ENCODE results near the gene PLEKHB1.

The PLEKHB1 gene

GRCh38 chr11:73645972-73646631 is at the start of gene PLEKHB1:
TSS of gene PLEKHB1 (plus strand) at chr11:73646581. CDS start at chr11:73646609, 28 bp downstream.
- no peak for DNase-seq

- no peak for DNase-seq
These were observed 48.9 kb upstream of the PLEKHB1 start for GRCh38 chr11:73597336-73597955.

GRCh38 chr11:73597956-73598718 is 48.2 kb upstream of the PLEKHB1 start, which contains the start of gene FAM168A:
TSS of gene FAM168A (minus strand) at chr11:73598112. CDS start at chr11:73468474, 129,638 bp downstream.
- DNase-seq: peak; percentile 96

- DNase-seq: no peak
These were observed 47.5 kb upstream of the PLEKHB1 start for GRCh38 chr11:73598719-73599379.

GRCh38 chr11:73612601-73613140 is 33.7 kb upstream of the PLEKHB1 start:
- no peak for DNase-seq

GRCh38 chr11:73614591-73614990 is 31.8 kb upstream of the PLEKHB1 start:
- DNase-seq: no peak

- DNase-seq: no peak
These were observed 23.3 kb upstream of the PLEKHB1 start for GRCh38 chr11:73622926-73623593.

- DNase-seq: no peak
These were observed 22.7 kb upstream of the PLEKHB1 start for GRCh38 chr11:73623686-73624085.

GRCh38 chr11:73625696-73626318 is 20.6 kb upstream of the PLEKHB1 start:
- DNase-seq: peak; percentile 83

- DNase-seq: no peak
These were observed 16.5 kb upstream of the PLEKHB1 start for GRCh38 chr11:73629907-73630306.

- no peak for DNase-seq
These were observed 13.4 kb upstream of the PLEKHB1 start for GRCh38 chr11:73632996-73633395.

GRCh38 chr11:73633999-73634398 is 12.4 kb upstream of the PLEKHB1 start:
- DNase-seq: no peak

GRCh38 chr11:73635721-73636120 is 10.7 kb upstream of the PLEKHB1 start:
- DNase-seq: no peak

GRCh38 chr11:73636249-73636648 is 10.1 kb upstream of the PLEKHB1 start:
- DNase-seq: no peak

- DNase-seq: no peak
These were observed 9.4 kb upstream of the PLEKHB1 start for GRCh38 chr11:73637012-73637411.

- DNase-seq: no peak
These were observed 5.8 kb upstream of the PLEKHB1 start for GRCh38 chr11:73640592-73640991.

GRCh38 chr11:73641668-73642067 is 4.7 kb upstream of the PLEKHB1 start:
- DNase-seq: no peak

GRCh38 chr11:73645121-73645969 is 1.0 kb upstream of the PLEKHB1 start:
- no peak for DNase-seq

GRCh38 chr11:73647459-73648100 is 1.2 kb downstream of the PLEKHB1 start:
- DNase-seq: peak; percentile 96

- DNase-seq: no peak
These were observed 1.7 kb downstream of the PLEKHB1 start for GRCh38 chr11:73648121-73648520.
